HUES64 (cell line): ENCODE measurements around the gene KIF6.

Experiments
- H3K27ac ChIP-seq: 2 replicates; pipeline ENCODE4 v1.7.0; 2013; ENCODE audit warnings: low read depth, low read length, inconsistent platforms
- H3K27me3 ChIP-seq: 2 replicates; pipeline ENCODE4 v1.6.1; 2013; ENCODE audit warnings: mild to moderate bottlenecking, low read length; ENCODE audit not compliant: insufficient read depth
- H3K36me3 ChIP-seq: 2 replicates; pipeline ENCODE4 v1.6.1; 2013; ENCODE audit warnings: mild to moderate bottlenecking, low read length; ENCODE audit not compliant: insufficient read depth
- H3K4me1 ChIP-seq: 2 replicates; pipeline ENCODE4 v1.6.1; 2013; ENCODE audit warnings: mild to moderate bottlenecking, low read length, moderate library complexity; ENCODE audit not compliant: insufficient read depth
- H3K4me3 ChIP-seq: 2 replicates; pipeline ENCODE4 v1.5.1; 2013; ENCODE audit warnings: mild to moderate bottlenecking, low read length, moderate library complexity
- H3K9ac ChIP-seq: 2 replicates; pipeline ENCODE4 v1.6.1; 2013; ENCODE audit warnings: mild to moderate bottlenecking, low read depth, low read length
- H3K9me3 ChIP-seq: 2 replicates; pipeline ENCODE4 v1.6.1; 2013; ENCODE audit warnings: low read depth, low read length; ENCODE audit not compliant: insufficient read depth
- WGBS: fragments of 150-250, 120-280 bp; methylation state at CpG from one replicate; pipeline ENCODE4 v1.1.7; 2013; ENCODE audit warnings: missing lambda C conversion rate; 5-methylcytosine and 5-hydroxymethylcytosine counted together

KIF6 gene

GRCh38 chr6:39563566-39564311 is 161.5 kb downstream of the KIF6 start:
- no peak overlapping the region for H3K27ac ChIP-seq
- 92% methylated on average over 3 of the region's 3 CpGs for WGBS
- H3K27me3 ChIP-seq: no peaks in the 10 kb centered on the region
- no peak overlapping the region for H3K4me3 ChIP-seq
- H3K4me1 ChIP-seq: no peaks in the 10 kb centered on the region
- no peak overlapping the region for H3K9ac ChIP-seq
- no peaks in the 10 kb centered on the region for H3K36me3 ChIP-seq
- no peaks in the 10 kb centered on the region for H3K9me3 ChIP-seq

GRCh38 chr6:39561536-39562266 is 163.5 kb downstream of the KIF6 start:
- Histone ChIP-seq H3K36me3 (no peaks in the 10 kb centered on the region), H3K4me1 (no peaks in the 10 kb centered on the region), H3K9me3 (no peaks in the 10 kb centered on the region), H3K4me3 (no peak overlapping the region), H3K9ac (no peak overlapping the region), H3K27me3 (no peaks in the 10 kb centered on the region), H3K27ac (no peak overlapping the region)
- 91% methylated on average over 5 of the region's 5 CpGs for WGBS

- no peak overlapping the region for H3K9ac ChIP-seq
- H3K27me3 ChIP-seq: no peaks in the 10 kb centered on the region
- H3K9me3 ChIP-seq: no peaks in the 10 kb centered on the region
- H3K27ac ChIP-seq: no peak overlapping the region
- H3K36me3 ChIP-seq: no peaks in the 10 kb centered on the region
- no peak overlapping the region for H3K4me3 ChIP-seq
- no peaks in the 10 kb centered on the region for H3K4me1 ChIP-seq
Observed at GRCh38 chr6:39560915-39561314, 164.3 kb downstream of the KIF6 start.

- H3K9me3 ChIP-seq: no peaks in the 10 kb centered on the region
- peaks cover 2% of the 10 kb centered on the region; the same call in 1 of the 2 replicates for H3K4me1 ChIP-seq
- no peak overlapping the region for H3K4me3 ChIP-seq
- H3K27me3 ChIP-seq: no peaks in the 10 kb centered on the region
- no peak overlapping the region for H3K9ac ChIP-seq
- H3K27ac ChIP-seq: no peak overlapping the region
- no peaks in the 10 kb centered on the region for H3K36me3 ChIP-seq
Observed at GRCh38 chr6:39558591-39559190, 166.5 kb downstream of the KIF6 start.

DNA sequence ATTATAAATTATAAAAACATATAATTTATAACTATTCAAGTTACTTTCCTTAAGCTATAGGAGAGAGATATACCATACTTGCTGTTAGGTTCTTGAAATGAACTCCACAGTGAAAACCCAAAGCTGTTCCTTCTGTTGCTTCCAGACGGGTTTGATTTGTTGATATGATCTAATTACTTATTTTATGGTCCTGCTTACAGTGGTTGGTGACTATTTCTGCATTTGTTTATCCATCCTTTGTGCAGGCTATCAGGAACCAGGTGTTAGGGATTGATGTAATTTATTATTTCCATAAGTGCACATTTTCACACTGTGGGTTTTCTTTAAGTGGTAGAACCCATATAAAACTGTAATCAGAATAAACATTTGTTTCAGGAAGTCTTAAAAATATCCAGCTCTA is 167.1 kb downstream of the KIF6 start:
- Histone ChIP-seq H3K9ac (no peak overlapping the region), H3K9me3 (no peaks in the 10 kb centered on the region), H3K27ac (no peak overlapping the region), H3K4me1 (peaks cover 8% of the 10 kb centered on the region), H3K27me3 (no peaks in the 10 kb centered on the region), H3K4me3 (no peak overlapping the region), H3K36me3 (no peaks in the 10 kb centered on the region)
- WGBS: 82% methylated on average over 1 of the region's 1 CpG

DNA sequence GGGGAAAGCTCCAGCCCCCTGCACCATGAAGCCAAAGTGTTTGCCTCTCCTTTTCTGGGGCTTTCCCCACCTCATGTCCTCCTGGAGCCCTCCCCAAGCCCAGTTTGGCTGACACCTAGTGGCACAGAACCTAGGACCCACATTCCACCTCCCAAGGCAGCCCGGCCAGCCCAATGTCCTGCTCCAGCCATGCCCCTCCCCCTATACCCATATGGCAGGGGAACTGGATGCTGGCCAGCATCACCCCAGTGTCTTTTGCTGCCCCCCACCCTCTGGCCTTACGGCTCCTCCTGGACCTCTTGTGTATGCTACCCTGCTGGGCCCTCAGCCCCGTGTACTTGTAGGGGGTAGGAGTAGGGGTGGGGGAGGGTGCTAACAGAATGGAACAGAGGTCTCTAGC is 170.1 kb downstream of the KIF6 start:
- H3K9me3 ChIP-seq: no peaks in the 10 kb centered on the region
- H3K27me3 ChIP-seq: no peaks in the 10 kb centered on the region
- H3K4me1 ChIP-seq: peaks cover 15% of the 10 kb centered on the region
- H3K27ac ChIP-seq: no peak overlapping the region
- H3K9ac ChIP-seq: no peak overlapping the region
- no peaks in the 10 kb centered on the region for H3K36me3 ChIP-seq
- 75% methylated on average over 3 of the region's 3 CpGs for WGBS
- no peak overlapping the region for H3K4me3 ChIP-seq

GRCh38 chr6:39553860-39554802 is 171.1 kb downstream of the KIF6 start:
- Histone ChIP-seq H3K27me3 (no peaks in the 10 kb centered on the region), H3K9me3 (no peaks in the 10 kb centered on the region), H3K4me1 (peaks cover 15% of the 10 kb centered on the region), H3K27ac (no peak overlapping the region; the same call in 1 of the 2 replicates), H3K36me3 (no peaks in the 10 kb centered on the region), H3K9ac (no peak overlapping the region), H3K4me3 (no peak overlapping the region)
- WGBS: 91% methylated on average over 11 of the region's 11 CpGs

GRCh38 chr6:39553029-39553428 is 172.2 kb downstream of the KIF6 start:
- H3K9me3 ChIP-seq: no peaks in the 10 kb centered on the region
- no peaks in the 10 kb centered on the region for H3K27me3 ChIP-seq
- H3K36me3 ChIP-seq: no peaks in the 10 kb centered on the region
- no peak overlapping the region for H3K4me3 ChIP-seq
- no peak overlapping the region; the same call in 1 of the 2 replicates for H3K27ac ChIP-seq
- H3K4me1 ChIP-seq: peaks cover 15% of the 10 kb centered on the region
- H3K9ac ChIP-seq: no peak overlapping the region

DNA sequence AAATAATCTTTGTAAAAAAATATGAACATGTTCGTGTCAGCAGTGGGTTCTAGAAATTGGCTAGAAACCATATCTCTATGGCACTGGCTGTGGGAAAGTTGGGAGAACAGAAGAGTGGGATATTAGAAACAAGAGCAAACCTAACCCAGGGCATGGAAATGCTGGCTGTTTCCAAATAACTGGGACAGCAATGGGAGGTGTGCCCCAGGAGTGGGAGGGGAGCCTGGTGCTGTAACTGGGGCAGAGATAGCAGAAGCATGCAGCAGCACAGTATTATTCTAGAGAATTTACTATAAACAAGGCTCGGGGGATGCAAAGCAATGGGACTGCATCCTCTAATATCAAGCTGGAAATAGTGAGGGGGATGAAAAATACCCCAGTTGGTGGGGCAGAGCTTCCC is 175.0 kb downstream of the KIF6 start:
- Histone ChIP-seq H3K9ac (no peak overlapping the region), H3K4me3 (no peak overlapping the region), H3K36me3 (no peaks in the 10 kb centered on the region), H3K4me1 (peaks cover 15% of the 10 kb centered on the region), H3K9me3 (no peaks in the 10 kb centered on the region), H3K27me3 (no peaks in the 10 kb centered on the region), H3K27ac (no peak overlapping the region)
- WGBS: 96% methylated on average over 2 of the region's 2 CpGs

GRCh38 chr6:39546731-39547130 is 178.5 kb downstream of the KIF6 start:
- no peaks in the 10 kb centered on the region for H3K4me1 ChIP-seq
- H3K27ac ChIP-seq: no peak overlapping the region
- H3K4me3 ChIP-seq: no peak overlapping the region
- 92% methylated on average over 2 of the region's 2 CpGs for WGBS
- no peaks in the 10 kb centered on the region for H3K36me3 ChIP-seq
- no peak overlapping the region for H3K9ac ChIP-seq
- H3K27me3 ChIP-seq: no peaks in the 10 kb centered on the region
- no peaks in the 10 kb centered on the region for H3K9me3 ChIP-seq

- WGBS: 88% methylated on average over 1 of the region's 1 CpG
- H3K4me1 ChIP-seq: no peaks in the 10 kb centered on the region
- H3K4me3 ChIP-seq: no peak overlapping the region
- H3K9me3 ChIP-seq: no peaks in the 10 kb centered on the region
- no peaks in the 10 kb centered on the region for H3K36me3 ChIP-seq
- no peaks in the 10 kb centered on the region for H3K27me3 ChIP-seq
- no peak overlapping the region for H3K27ac ChIP-seq
- no peak overlapping the region for H3K9ac ChIP-seq
Observed at GRCh38 chr6:39543950-39544349, 181.3 kb downstream of the KIF6 start.
